WTC11 (cell line): ENCODE data around the gene CDC25B. TPM values are rescaled to one million over a fixed set of nuclear protein-coding genes. Genes with fewer than 3 reads are reported as not detected.
A peak's percentile ranks its signal among the peaks of the same experiment; 100 is the strongest.

Source experiments
- ATAC-seq: fragments of 200-7000 bp; cut with Tn5 transposase; 2 replicates; pipeline ENCODE4 v1.10.0; 2021; ENCODE audit warnings: mild to moderate bottlenecking, moderate library complexity
- CTCF ChIA-PET: fragments of 300-600 bp; sonication (Branson Sonifier 250); formaldehyde crosslinking; loops from one replicate; lab custom pipeline; 2021; ENCODE audit warnings: antibody characterized with exemption; lab: Charles Lee
- POLR2A ChIA-PET: fragments of 350-600 bp; sonication (Branson Sonifier 250); formaldehyde crosslinking; loops from one replicate; lab custom pipeline; 2021; ENCODE audit warnings: antibody characterized with exemption; lab: Charles Lee
- DNase-seq: peaks from one replicate; pipeline ENCODE4 v3.0.0; 2021; ENCODE audit warnings: low spot score
- H3K27ac Mint-ChIP-seq: 2 replicates; pipeline ENCODE4 v1.8.0; 2021; ENCODE audit warnings: mixed read lengths
- H3K27me3 Mint-ChIP-seq: 2 replicates; pipeline ENCODE4 v1.8.0; 2021; ENCODE audit warnings: low read depth, mild to moderate bottlenecking, moderate library complexity, mixed read lengths
- H3K36me3 Mint-ChIP-seq: 2 replicates; pipeline ENCODE4 v1.8.0; 2021; ENCODE audit warnings: mixed read lengths
- H3K4me1 Mint-ChIP-seq: 2 replicates; pipeline ENCODE4 v1.8.0; 2022; ENCODE audit warnings: mixed read lengths
- H3K4me3 Mint-ChIP-seq: 2 replicates; pipeline ENCODE4 v1.8.0; 2021; ENCODE audit warnings: mild to moderate bottlenecking, moderate library complexity, mixed read lengths
- H3K9me3 Mint-ChIP-seq: 2 replicates; pipeline ENCODE4 v1.8.0; 2021; ENCODE audit warnings: mixed read lengths
- ATF3 ChIP-seq: sonication (generic); formaldehyde crosslinking; conservative IDR thresholded peaks from 2 replicates; pipeline ENCODE4 v1.8.1; 2022; ENCODE audit warnings: mild to moderate bottlenecking, missing genetic modification reagents
- CREB1 ChIP-seq: sonication (generic); formaldehyde crosslinking; IDR thresholded peaks from 2 replicates; pipeline ENCODE4 v1.8.0; 2023; ENCODE audit warnings: mild to moderate bottlenecking, missing genetic modification reagents
- E2F1 ChIP-seq: sonication (generic); formaldehyde crosslinking; IDR thresholded peaks from 2 replicates; pipeline ENCODE4 v1.8.0; 2022; ENCODE audit warnings: mild to moderate bottlenecking, missing genetic modification reagents
- HMGA2 ChIP-seq: fragments of 250-450 bp; sonication (Bioruptor Pico); IDR thresholded peaks from 2 replicates; pipeline ENCODE4 v1.4.0; 2021; ENCODE audit warnings: mild to moderate bottlenecking, moderate library complexity
- KAT7 ChIP-seq: sonication (generic); formaldehyde crosslinking; IDR thresholded peaks from 2 replicates; pipeline ENCODE4 v1.8.1; 2023; ENCODE audit warnings: missing genetic modification reagents, mild to moderate bottlenecking, borderline replicate concordance
- MXD4 ChIP-seq: fragments of 250-450 bp; sonication (Bioruptor Pico); IDR thresholded peaks from 2 replicates; pipeline ENCODE4 v1.8.0; 2021; ENCODE audit warnings: mild to moderate bottlenecking, moderate library complexity, borderline replicate concordance
- NR1H2 ChIP-seq: sonication (generic); formaldehyde crosslinking; IDR thresholded peaks from 2 replicates; pipeline ENCODE4 v1.9.0; 2021; ENCODE audit warnings: mild to moderate bottlenecking, moderate library complexity, missing genetic modification reagents
- NR2C2 ChIP-seq: sonication (generic); formaldehyde crosslinking; IDR thresholded peaks from 2 replicates; pipeline ENCODE4 v1.8.0; 2022; ENCODE audit warnings: mild to moderate bottlenecking, missing genetic modification reagents
- SMAD3 ChIP-seq: sonication (generic); formaldehyde crosslinking; IDR thresholded peaks from 2 replicates; pipeline ENCODE4 v1.8.0; 2022; ENCODE audit warnings: missing genetic modification reagents, mild to moderate bottlenecking, borderline replicate concordance
- SMAD4 ChIP-seq: sonication (generic); formaldehyde crosslinking; IDR thresholded peaks from 2 replicates; pipeline ENCODE4 v1.8.0; 2022; ENCODE audit warnings: mild to moderate bottlenecking, missing genetic modification reagents
- SP1 ChIP-seq: sonication (generic); formaldehyde crosslinking; conservative IDR thresholded peaks from 2 replicates; pipeline ENCODE4 v1.8.1; 2022; ENCODE audit warnings: missing genetic modification reagents
- TEAD4 ChIP-seq: sonication (generic); formaldehyde crosslinking; IDR thresholded peaks from 2 replicates; pipeline ENCODE4 v1.8.0; 2022; ENCODE audit warnings: mild to moderate bottlenecking, missing genetic modification reagents
- USF1 ChIP-seq: sonication (generic); formaldehyde crosslinking; IDR thresholded peaks from 2 replicates; pipeline ENCODE4 v1.8.0; 2022; ENCODE audit warnings: mild to moderate bottlenecking, missing genetic modification reagents
- ZNF219 ChIP-seq: sonication (generic); formaldehyde crosslinking; IDR thresholded peaks from 2 replicates; pipeline ENCODE4 v1.8.0; 2023; ENCODE audit warnings: missing genetic modification reagents, mild to moderate bottlenecking, borderline replicate concordance
- total RNA-seq: library from RNA; stranded (reverse); gene quantifications from 3 replicates; pipeline ENCODE4 v1.2.3, GENCODE V29; 2021
- TF ChIP-seq, protein P1 (sequence below): fragments of 250-450 bp; sonication (Bioruptor Pico); conservative IDR thresholded peaks from 2 replicates; pipeline ENCODE4 v1.9.0; 2021; ENCODE audit warnings: mild to moderate bottlenecking
- TF ChIP-seq, protein P2 (sequence below): sonication (generic); formaldehyde crosslinking; IDR thresholded peaks from 2 replicates; pipeline ENCODE4 v1.8.1; 2023; ENCODE audit warnings: mild to moderate bottlenecking, missing genetic modification reagents, moderate library complexity
- TF ChIP-seq, protein P3 (sequence below): sonication (generic); formaldehyde crosslinking; IDR thresholded peaks from 2 replicates; pipeline ENCODE4 v1.8.1; 2022; ENCODE audit warnings: low read depth, mild to moderate bottlenecking, moderate library complexity, missing genetic modification reagents, borderline replicate concordance
- TF ChIP-seq, protein P4 (sequence below): fragments of 250-450 bp; sonication (Bioruptor Pico); IDR thresholded peaks from 2 replicates; pipeline ENCODE4 v1.9.0; 2021; ENCODE audit warnings: moderate library complexity, mild to moderate bottlenecking, inconsistent platforms, borderline replicate concordance

CDC25B gene
- total RNA-seq, 1 experiment from 2014 or later, result 37.4 TPM

- TF ChIP-seq, protein P1, sequence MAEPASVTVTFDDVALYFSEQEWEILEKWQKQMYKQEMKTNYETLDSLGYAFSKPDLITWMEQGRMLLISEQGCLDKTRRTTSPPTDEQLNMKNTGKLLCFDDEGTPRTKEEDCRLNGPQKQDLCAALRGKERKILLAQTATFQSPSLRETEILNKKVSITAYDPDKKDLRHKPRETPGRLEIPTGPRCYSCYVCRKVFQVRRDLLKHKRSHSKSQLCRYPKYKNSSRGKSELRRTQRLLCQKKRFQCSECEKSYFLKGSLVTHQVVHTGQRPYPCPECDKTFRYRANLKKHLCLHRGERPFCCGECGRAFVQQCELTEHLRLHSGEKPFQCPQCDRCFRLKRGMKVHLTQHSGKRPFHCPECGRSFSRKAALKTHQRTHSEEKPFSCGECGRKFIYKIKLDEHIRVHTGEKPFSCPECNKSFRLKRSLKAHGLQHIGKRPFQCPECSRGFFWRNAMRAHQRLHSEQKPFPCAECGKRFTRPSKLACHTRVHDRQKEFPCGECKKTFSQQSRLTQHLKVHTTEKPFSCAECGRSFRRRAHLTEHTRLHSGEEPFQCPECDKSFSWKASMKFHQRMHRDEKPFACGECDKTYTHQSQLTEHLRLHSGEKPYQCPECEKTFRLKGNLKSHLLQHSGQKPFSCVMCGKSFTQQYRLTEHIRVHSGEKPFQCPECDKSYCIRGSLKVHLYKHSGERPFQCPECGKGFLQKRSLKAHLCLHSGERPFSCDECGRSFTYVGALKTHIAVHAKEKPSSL (CRISPR knock-in tag), result no peak
- TF ChIP-seq SMAD4 (CRISPR knock-in tag) (no peak), HMGA2 (CRISPR knock-in tag) (no peak), ATF3 (CRISPR knock-in tag) (no peak), NR2C2 (CRISPR knock-in tag) (no peak)
- TF ChIP-seq, protein P2, sequence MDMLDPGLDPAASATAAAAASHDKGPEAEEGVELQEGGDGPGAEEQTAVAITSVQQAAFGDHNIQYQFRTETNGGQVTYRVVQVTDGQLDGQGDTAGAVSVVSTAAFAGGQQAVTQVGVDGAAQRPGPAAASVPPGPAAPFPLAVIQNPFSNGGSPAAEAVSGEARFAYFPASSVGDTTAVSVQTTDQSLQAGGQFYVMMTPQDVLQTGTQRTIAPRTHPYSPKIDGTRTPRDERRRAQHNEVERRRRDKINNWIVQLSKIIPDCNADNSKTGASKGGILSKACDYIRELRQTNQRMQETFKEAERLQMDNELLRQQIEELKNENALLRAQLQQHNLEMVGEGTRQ (CRISPR knock-in tag), result no peak
- TF ChIP-seq, protein P3, sequence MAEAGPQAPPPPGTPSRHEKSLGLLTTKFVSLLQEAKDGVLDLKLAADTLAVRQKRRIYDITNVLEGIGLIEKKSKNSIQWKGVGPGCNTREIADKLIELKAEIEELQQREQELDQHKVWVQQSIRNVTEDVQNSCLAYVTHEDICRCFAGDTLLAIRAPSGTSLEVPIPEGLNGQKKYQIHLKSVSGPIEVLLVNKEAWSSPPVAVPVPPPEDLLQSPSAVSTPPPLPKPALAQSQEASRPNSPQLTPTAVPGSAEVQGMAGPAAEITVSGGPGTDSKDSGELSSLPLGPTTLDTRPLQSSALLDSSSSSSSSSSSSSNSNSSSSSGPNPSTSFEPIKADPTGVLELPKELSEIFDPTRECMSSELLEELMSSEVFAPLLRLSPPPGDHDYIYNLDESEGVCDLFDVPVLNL (CRISPR knock-in tag), result no peak
Measured at GRCh38 chr20:3801846-3802245, 5.7 kb downstream of the CDC25B start (continued).

DNA sequence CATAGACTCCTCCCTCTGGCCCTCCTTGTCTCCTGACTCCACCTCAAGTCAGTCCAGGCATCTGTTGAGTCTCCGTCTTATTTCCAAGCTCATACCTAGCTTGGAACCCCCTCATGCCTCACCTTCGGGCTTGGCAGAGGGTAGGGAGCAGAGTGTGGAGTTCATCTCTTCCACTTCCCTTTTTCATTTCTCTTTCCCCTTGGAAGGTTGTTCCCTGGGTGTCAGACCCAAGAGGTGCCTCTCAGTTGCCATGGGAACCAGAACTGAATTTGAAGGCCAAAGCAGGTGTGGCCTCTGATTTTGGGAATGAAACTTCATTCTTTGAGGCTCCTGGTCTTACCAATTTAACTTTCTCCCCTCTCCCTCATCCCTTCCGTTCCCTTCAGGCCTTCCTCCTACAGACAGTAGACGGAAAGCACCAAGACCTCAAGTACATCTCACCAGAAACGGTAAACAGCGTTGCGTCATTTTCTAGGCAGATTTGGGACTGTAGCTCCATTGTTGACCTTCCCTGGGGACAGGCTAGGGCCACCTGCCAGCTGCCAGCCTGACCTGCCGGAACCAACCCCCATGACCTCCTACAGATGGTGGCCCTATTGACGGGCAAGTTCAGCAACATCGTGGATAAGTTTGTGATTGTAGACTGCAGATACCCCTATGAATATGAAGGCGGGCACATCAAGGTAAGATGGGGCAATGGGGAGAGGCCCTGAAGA lies 6.6 kb downstream of the CDC25B start:
- ATAC-seq (no peak), DNase-seq (no peak)
- ChIA-PET CTCF (interaction anchor here (0.8 kb wide), 1 partner anchor 16 kb away, joined by 3 read pairs; no protein-coding TSS in a partner anchor), POLR2A (no interaction called here)
- Mint-ChIP-seq H3K27ac (peak overlapping the region; percentile 20; the same call in 1 of the 2 replicates), H3K4me1 (peaks cover 49% of the 10 kb centered on the region), H3K4me3 (no peak overlapping the region), H3K36me3 (peaks cover 49% of the 10 kb centered on the region), H3K9me3 (no peaks in the 10 kb centered on the region), H3K27me3 (no peaks in the 10 kb centered on the region)
- TF ChIP-seq TEAD4 (CRISPR knock-in tag), result no peak
- no peak for TF ChIP-seq USF1 (CRISPR knock-in tag)
- TF ChIP-seq CREB1 (CRISPR knock-in tag), result no peak
- no peak for TF ChIP-seq KAT7 (CRISPR knock-in tag)
- TF ChIP-seq, protein P4, sequence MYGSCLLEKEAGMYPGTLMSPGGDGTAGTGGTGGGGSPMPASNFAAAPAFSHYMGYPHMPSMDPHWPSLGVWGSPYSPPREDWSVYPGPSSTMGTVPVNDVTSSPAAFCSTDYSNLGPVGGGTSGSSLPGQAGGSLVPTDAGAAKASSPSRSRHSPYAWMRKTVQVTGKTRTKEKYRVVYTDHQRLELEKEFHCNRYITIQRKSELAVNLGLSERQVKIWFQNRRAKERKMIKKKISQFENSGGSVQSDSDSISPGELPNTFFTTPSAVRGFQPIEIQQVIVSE (CRISPR knock-in tag), result no peak
- TF ChIP-seq ZNF219 (CRISPR knock-in tag), result no peak
- no peak for TF ChIP-seq SP1 (CRISPR knock-in tag)
- TF ChIP-seq MXD4 (CRISPR knock-in tag), result no peak
- TF ChIP-seq SMAD3 (CRISPR knock-in tag), result no peak
- TF ChIP-seq E2F1 (CRISPR knock-in tag), result no peak
- TF ChIP-seq NR1H2 (CRISPR knock-in tag), result no peak
